HepG2 (cell line): Measurements from ENCODE around the gene NFE2L2. TPM values are rescaled to one million over a fixed set of nuclear protein-coding genes. Genes with fewer than 3 reads are reported as not detected.
A peak's percentile ranks its signal among the peaks of the same experiment; 100 is the strongest.

Experiments used
- FUBP1 ChIP-seq: sonication (generic); formaldehyde crosslinking; IDR thresholded peaks from 2 replicates; pipeline ENCODE4 v1.5.1; 2020; ENCODE audit warnings: missing genetic modification reagents, mild to moderate bottlenecking, borderline replicate concordance
- HDAC1 ChIP-seq: sonication (generic); formaldehyde crosslinking; IDR thresholded peaks from 2 replicates; pipeline ENCODE4 v1.5.1; 2020; ENCODE audit warnings: mild to moderate bottlenecking, missing genetic modification reagents
- RFXANK ChIP-seq: IDR thresholded peaks from 2 replicates; pipeline ENCODE4 v1.6.1; 2016
- SAFB2 ChIP-seq: sonication (generic); formaldehyde crosslinking; IDR thresholded peaks from 2 replicates; pipeline ENCODE4 v1.5.1; 2020; ENCODE audit warnings: missing genetic modification reagents, low read depth, mild to moderate bottlenecking, borderline replicate concordance
- SP5 ChIP-seq: IDR thresholded peaks from 2 replicates; pipeline ENCODE4 v1.6.1; 2016; ENCODE audit warnings: low read depth, borderline replicate concordance
- TEF ChIP-seq: sonication (generic); formaldehyde crosslinking; IDR thresholded peaks from 2 replicates; pipeline ENCODE4 v1.5.0; 2020; ENCODE audit warnings: missing genetic modification reagents
- TMF1 ChIP-seq: sonication (generic); formaldehyde crosslinking; IDR thresholded peaks from 2 replicates; pipeline ENCODE4 v1.8.1; 2022; ENCODE audit warnings: low read depth, missing genetic modification reagents
- ZHX2 ChIP-seq, 2 experiments: sonication (generic) in 1 of 2; formaldehyde crosslinking in 1 of 2; IDR thresholded peaks; 2 replicates each; pipeline versions ENCODE4 v1.6.1 to v1.9.0; 2014 to 2022; ENCODE audit warnings: antibody characterized with exemption in 1 of 2, borderline replicate concordance in 1 of 2, inconsistent platforms in 1 of 2, low read depth in 1 of 2, missing genetic modification reagents in 1 of 2
- ZNF230 ChIP-seq: sonication (generic); formaldehyde crosslinking; IDR thresholded peaks from 2 replicates; pipeline ENCODE4 v1.4.0; 2020; ENCODE audit warnings: mild to moderate bottlenecking, missing genetic modification reagents
- ZNF24 ChIP-seq: fragments of 450-650 bp; IDR thresholded peaks from 2 replicates; pipeline ENCODE4 v1.6.1; 2017; ENCODE audit warnings: antibody characterized with exemption, mild to moderate bottlenecking
- ZNF577 ChIP-seq: sonication (generic); formaldehyde crosslinking; IDR thresholded peaks from 2 replicates; pipeline ENCODE4 v1.4.0; 2020; ENCODE audit warnings: mild to moderate bottlenecking, low read depth, missing genetic modification reagents, borderline replicate concordance
- ZNF615 ChIP-seq: sonication (generic); formaldehyde crosslinking; IDR thresholded peaks from 2 replicates; pipeline ENCODE4 v1.5.0; 2020; ENCODE audit warnings: mild to moderate bottlenecking, missing genetic modification reagents, borderline replicate concordance
- polyA plus RNA-seq, 8 experiments: library from polyadenylated mRNA; depleted of rRNA in 3 of 8; stranded (reverse) in 7 of 8; unstranded in 1 of 8; fragments of >200 nt; fragmentation: Illumina TruSeq in 4 of 8; extraction: Trizol in 4 of 8; gene quantifications; 2 replicates each; pipeline versions ENCODE4 v1.2.1 to v1.2.3, GENCODE V29; 2011 to 2016; ENCODE audit warnings: low read depth in 4 of 8, missing spikeins in 1 of 8, mixed read lengths in 1 of 8; ENCODE audit not compliant: insufficient read depth in 1 of 8
- total RNA-seq, 5 experiments: library from RNA; depleted of rRNA; stranded (reverse); fragments of >200 nt; fragmentation: Illumina TruSeq; extraction: Trizol; gene quantifications; 2 replicates each; pipeline ENCODE4 v1.2.3, GENCODE V29; 2016; ENCODE audit warnings: low read depth in 1 of 5

The NFE2L2 gene
- total and polyA plus RNA-seq, 2 of the 13 experiments (the other 11 are each of a cell fraction or from before 2014, with no cell fraction given): 84.6 to 215 TPM

- TF ChIP-seq RFXANK (CRISPR knock-in tag) (peak; percentile 89), TMF1 (peak; percentile 91; the same call in 1 of the 2 replicates), ZNF24 (peak; percentile 83), TEF (peak; percentile 36; the same call in 1 of the 2 replicates), HDAC1 (peak; percentile 100), ZNF577 (no peak), SP5 (CRISPR knock-in tag) (peak; percentile 90), ZNF615 (CRISPR knock-in tag) (peak; percentile 90; the same call in 1 of the 2 replicates), SAFB2 (peak; percentile 74), ZNF230 (peak; percentile 86), ZHX2 (IDR thresholded peaks at IDR 0.05; ENCODE audit: low read depth) (peak; percentile 85), ZHX2 (CRISPR knock-in tag; IDR thresholded peaks at IDR 0.05; ENCODE audit: borderline replicate concordance) (peak; percentile 72), FUBP1 (CRISPR knock-in tag) (peak; percentile 33; the same call in 1 of the 2 replicates)
Observed at GRCh38 chr2:177263451-177264208, 897 bp downstream of the NFE2L2 start (continued).
